LNCaP clone FGC (cell line): ENCODE data around the gene NMU.

ENCODE experiments used
- DNase-seq: peaks from one replicate; pipeline ENCODE4 v3.0.0-alpha.2; 2011; ENCODE audit warnings: low read depth
- H3K4me3 ChIP-seq: 2 replicates; pipeline ENCODE4 v1.5.1; 2011; ENCODE audit warnings: mild to moderate bottlenecking, low read depth, low read length, control low read depth
- TF ChIP-seq, protein P1 (sequence below): IDR thresholded peaks from 2 replicates; pipeline ENCODE4 v1.5.1; 2012; ENCODE audit warnings: mild to moderate bottlenecking; ENCODE audit not compliant: control insufficient read depth, insufficient read depth; ENCODE audit errors: extremely low read depth

The NMU gene

GRCh38 chr4:55612341-55612740 is 23.8 kb downstream of the NMU start:
- TF ChIP-seq, protein P1, sequence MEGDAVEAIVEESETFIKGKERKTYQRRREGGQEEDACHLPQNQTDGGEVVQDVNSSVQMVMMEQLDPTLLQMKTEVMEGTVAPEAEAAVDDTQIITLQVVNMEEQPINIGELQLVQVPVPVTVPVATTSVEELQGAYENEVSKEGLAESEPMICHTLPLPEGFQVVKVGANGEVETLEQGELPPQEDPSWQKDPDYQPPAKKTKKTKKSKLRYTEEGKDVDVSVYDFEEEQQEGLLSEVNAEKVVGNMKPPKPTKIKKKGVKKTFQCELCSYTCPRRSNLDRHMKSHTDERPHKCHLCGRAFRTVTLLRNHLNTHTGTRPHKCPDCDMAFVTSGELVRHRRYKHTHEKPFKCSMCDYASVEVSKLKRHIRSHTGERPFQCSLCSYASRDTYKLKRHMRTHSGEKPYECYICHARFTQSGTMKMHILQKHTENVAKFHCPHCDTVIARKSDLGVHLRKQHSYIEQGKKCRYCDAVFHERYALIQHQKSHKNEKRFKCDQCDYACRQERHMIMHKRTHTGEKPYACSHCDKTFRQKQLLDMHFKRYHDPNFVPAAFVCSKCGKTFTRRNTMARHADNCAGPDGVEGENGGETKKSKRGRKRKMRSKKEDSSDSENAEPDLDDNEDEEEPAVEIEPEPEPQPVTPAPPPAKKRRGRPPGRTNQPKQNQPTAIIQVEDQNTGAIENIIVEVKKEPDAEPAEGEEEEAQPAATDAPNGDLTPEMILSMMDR = no peak
- DNase-seq = no peak
- H3K4me3 ChIP-seq = no peak overlapping the region

DNA sequence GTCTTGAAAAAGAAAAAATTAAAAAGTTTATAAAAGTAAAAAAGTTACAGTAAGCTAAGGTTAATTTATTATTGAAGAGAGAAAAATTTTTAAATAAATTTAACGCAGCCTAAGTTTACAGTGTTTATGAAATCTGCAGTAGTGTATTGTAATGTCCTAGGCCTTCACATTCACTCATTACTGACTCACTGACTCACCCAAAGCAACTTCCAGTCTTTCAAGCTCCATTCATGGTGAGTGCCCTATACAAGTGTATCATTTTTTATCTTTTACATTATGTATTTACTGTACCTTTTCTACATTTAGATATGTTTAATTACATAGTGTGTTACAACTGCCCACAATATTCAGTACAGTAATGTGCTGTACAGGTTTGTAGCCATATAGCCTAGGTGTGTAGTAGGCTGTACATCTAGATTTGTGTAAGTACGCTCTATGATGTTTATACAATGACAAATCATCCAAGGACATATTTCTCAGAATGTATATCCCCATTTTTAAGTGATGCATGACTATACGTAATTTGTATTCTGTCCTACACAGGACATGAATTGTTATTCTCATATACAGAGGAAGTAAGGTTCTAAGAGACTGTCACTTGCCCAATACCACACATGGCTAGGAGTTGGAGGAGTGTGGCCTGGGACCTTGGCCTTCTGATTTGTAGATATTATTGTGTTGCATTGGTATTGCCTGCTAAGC is 24.6 kb downstream of the NMU start:
- TF ChIP-seq, protein P1 = no peak
- no peak for DNase-seq
- H3K4me3 ChIP-seq = no peak overlapping the region

GRCh38 chr4:55610381-55610780 is 25.7 kb downstream of the NMU start:
- no peak overlapping the region for H3K4me3 ChIP-seq
- TF ChIP-seq, protein P1 = no peak
- no peak for DNase-seq

DNA sequence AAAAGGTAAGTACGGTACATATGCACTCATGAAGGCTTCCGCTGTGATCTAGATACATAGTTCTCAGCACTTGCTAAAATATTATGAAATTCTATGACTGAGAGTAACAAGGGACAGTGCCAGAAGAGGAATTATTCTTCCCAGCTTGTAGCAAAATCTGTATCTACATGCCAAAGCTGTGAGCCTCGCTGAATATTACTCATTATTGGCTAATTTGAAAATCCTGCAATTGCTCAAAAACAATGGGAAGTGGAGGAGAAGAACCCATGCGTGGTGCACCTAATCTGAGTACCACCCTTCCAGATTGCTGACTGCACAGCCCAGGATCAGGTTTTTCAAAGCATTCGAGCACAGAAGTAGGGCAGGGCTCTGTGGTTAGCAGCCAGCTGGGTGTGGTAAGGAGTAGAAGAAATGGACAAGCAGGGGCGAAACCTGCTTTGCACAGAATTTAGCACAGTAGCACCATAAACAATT is 26.7 kb downstream of the NMU start:
- TF ChIP-seq, protein P1 = no peak
- no peak for DNase-seq

GRCh38 chr4:55608591-55608990 is 27.5 kb downstream of the NMU start:
- TF ChIP-seq, protein P1 = no peak
- no peak overlapping the region for H3K4me3 ChIP-seq
- no peak for DNase-seq

More for the DNA sequence above, 26.7 kb downstream of the NMU start:
- no peak overlapping the region for H3K4me3 ChIP-seq

DNA sequence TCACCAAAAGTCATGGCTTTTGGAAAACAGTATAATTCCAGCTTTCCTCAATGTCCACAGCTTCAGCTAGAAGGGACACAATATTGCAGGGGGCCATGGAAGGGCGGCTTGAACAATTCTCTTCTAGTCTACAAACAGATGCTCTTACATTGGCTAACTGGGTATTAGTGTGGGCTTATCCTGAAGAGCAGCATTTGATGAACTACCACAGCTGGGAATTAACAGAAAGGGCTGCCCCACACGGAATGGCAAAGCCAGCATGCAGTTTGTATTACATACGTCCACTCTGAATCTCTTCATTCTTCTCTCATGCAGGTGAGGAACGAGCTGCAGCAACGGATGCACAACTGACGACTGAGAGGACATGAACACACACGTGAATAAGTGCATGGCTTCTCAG is 31.1 kb downstream of the NMU start:
- no peak overlapping the region for H3K4me3 ChIP-seq
- TF ChIP-seq, protein P1 = no peak
- no peak for DNase-seq

- H3K4me3 ChIP-seq = no peak overlapping the region
- no peak for DNase-seq
- TF ChIP-seq, protein P1 = no peak
These were observed 35.5 kb downstream of the NMU start for GRCh38 chr4:55600640-55601039.
